ENCODE results near the gene MRTFA.

GRCh38 chr22:40593460-40594273 is 42.9 kb downstream of the MRTFA start:
- no peak for TF ChIP-seq CTCF (IDR thresholded peaks at IDR 0.05 in 8 of 11, conservative IDR thresholded peaks at IDR 0.05 in 3 of 11)
- TF ChIP-seq POLR2A (IDR thresholded peaks at IDR 0.05), result no peak
